ENCODE measurements around the gene EIF3B. TPM values are rescaled to one million over a fixed set of nuclear protein-coding genes. Genes with fewer than 3 reads are reported as not detected.

Gene EIF3B
- total RNA-seq, 1 experiment from 2014 or later, result 364 TPM

GRCh38 chr7:2403718-2404648 is 49.4 kb downstream of the EIF3B start:
- Histone ChIP-seq H3K4me1 (ENCODE audit: insufficient read depth, low read length, poor library complexity, severe bottlenecking) (peaks cover 20% of the 10 kb centered on the region), H3K36me3 (ENCODE audit: insufficient read depth, low read length, poor library complexity, severe bottlenecking) (no peaks in the 10 kb centered on the region), H3K4me3 (ENCODE audit: low read depth, low read length, poor library complexity, severe bottlenecking) (peak overlapping the region; percentile 95), H3K27ac (ENCODE audit: low read depth, low read length, poor library complexity, severe bottlenecking) (peak overlapping the region; percentile 76), H3K9me3 (ENCODE audit: low read depth, low read length, poor library complexity, severe bottlenecking) (no peaks in the 10 kb centered on the region), H3K27me3 (replicated peaks; ENCODE audit: insufficient read depth, low read depth, low read length, poor library complexity) (no peaks in the 10 kb centered on the region)
- no TSS peak for BruUV-seq (replicated peaks)
- CTCF ChIA-PET, result no interaction called here
- POLR2A ChIA-PET (ENCODE audit: low non-redundant PET), result no interaction called here
- intact Hi-C loops (cut with micrococcal nuclease; ENCODE audit: unreplicated experiment), result no loop called here
- TF ChIP-seq, protein P1, sequence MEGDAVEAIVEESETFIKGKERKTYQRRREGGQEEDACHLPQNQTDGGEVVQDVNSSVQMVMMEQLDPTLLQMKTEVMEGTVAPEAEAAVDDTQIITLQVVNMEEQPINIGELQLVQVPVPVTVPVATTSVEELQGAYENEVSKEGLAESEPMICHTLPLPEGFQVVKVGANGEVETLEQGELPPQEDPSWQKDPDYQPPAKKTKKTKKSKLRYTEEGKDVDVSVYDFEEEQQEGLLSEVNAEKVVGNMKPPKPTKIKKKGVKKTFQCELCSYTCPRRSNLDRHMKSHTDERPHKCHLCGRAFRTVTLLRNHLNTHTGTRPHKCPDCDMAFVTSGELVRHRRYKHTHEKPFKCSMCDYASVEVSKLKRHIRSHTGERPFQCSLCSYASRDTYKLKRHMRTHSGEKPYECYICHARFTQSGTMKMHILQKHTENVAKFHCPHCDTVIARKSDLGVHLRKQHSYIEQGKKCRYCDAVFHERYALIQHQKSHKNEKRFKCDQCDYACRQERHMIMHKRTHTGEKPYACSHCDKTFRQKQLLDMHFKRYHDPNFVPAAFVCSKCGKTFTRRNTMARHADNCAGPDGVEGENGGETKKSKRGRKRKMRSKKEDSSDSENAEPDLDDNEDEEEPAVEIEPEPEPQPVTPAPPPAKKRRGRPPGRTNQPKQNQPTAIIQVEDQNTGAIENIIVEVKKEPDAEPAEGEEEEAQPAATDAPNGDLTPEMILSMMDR (conservative IDR thresholded peaks at IDR 0.05; ENCODE audit: low read depth, low read length), result no peak
- no peak for TF ChIP-seq EZH2 (IDR thresholded peaks at IDR 0.05; ENCODE audit: borderline replicate concordance, low read depth, low read length, poor library complexity, severe bottlenecking)
- peak; percentile 41 for DNase-seq (ENCODE audit: low spot score)

- ChIA-PET POLR2A (ENCODE audit: low non-redundant PET) (no interaction called here), CTCF (no interaction called here)
- no TSS peak for BruUV-seq (replicated peaks)
These were observed 50.1 kb downstream of the EIF3B start for GRCh38 chr7:2404714-2405119.

GRCh38 chr7:2405201-2405600 is 50.6 kb downstream of the EIF3B start:
- H3K9me3 ChIP-seq (ENCODE audit: low read depth, low read length, poor library complexity, severe bottlenecking), result no peaks in the 10 kb centered on the region
- no peaks in the 10 kb centered on the region for H3K27me3 ChIP-seq (replicated peaks; ENCODE audit: insufficient read depth, low read depth, low read length, poor library complexity)
- H3K36me3 ChIP-seq (ENCODE audit: insufficient read depth, low read length, poor library complexity, severe bottlenecking), result no peaks in the 10 kb centered on the region
- H3K27ac ChIP-seq (ENCODE audit: low read depth, low read length, poor library complexity, severe bottlenecking), result no peak overlapping the region
- BruUV-seq (replicated peaks), result no TSS peak
- intact Hi-C loops (cut with micrococcal nuclease; ENCODE audit: unreplicated experiment), result no loop called here
- no peak overlapping the region for H3K4me3 ChIP-seq (ENCODE audit: low read depth, low read length, poor library complexity, severe bottlenecking)
- no peak for DNase-seq (ENCODE audit: low spot score)
- ChIA-PET POLR2A (ENCODE audit: low non-redundant PET) (no interaction called here), CTCF (no interaction called here)
- H3K4me1 ChIP-seq (ENCODE audit: insufficient read depth, low read length, poor library complexity, severe bottlenecking), result peaks cover 11% of the 10 kb centered on the region
- no peak for TF ChIP-seq EZH2 (IDR thresholded peaks at IDR 0.05; ENCODE audit: borderline replicate concordance, low read depth, low read length, poor library complexity, severe bottlenecking)
- TF ChIP-seq, protein P1 (conservative IDR thresholded peaks at IDR 0.05; ENCODE audit: low read depth, low read length), result no peak

More at GRCh38 chr7:2404714-2405119, 50.1 kb downstream of the EIF3B start:
- H3K27ac ChIP-seq (ENCODE audit: low read depth, low read length, poor library complexity, severe bottlenecking), result no peak overlapping the region
- no peaks in the 10 kb centered on the region for H3K36me3 ChIP-seq (ENCODE audit: insufficient read depth, low read length, poor library complexity, severe bottlenecking)
- intact Hi-C loops (cut with micrococcal nuclease; ENCODE audit: unreplicated experiment), result no loop called here
- peaks cover 15% of the 10 kb centered on the region for H3K4me1 ChIP-seq (ENCODE audit: insufficient read depth, low read length, poor library complexity, severe bottlenecking)
- peak overlapping the region; percentile 95 for H3K4me3 ChIP-seq (ENCODE audit: low read depth, low read length, poor library complexity, severe bottlenecking)
- H3K9me3 ChIP-seq (ENCODE audit: low read depth, low read length, poor library complexity, severe bottlenecking), result no peaks in the 10 kb centered on the region
- no peaks in the 10 kb centered on the region for H3K27me3 ChIP-seq (replicated peaks; ENCODE audit: insufficient read depth, low read depth, low read length, poor library complexity)
- TF ChIP-seq EZH2 (IDR thresholded peaks at IDR 0.05; ENCODE audit: borderline replicate concordance, low read depth, low read length, poor library complexity, severe bottlenecking), result no peak
- TF ChIP-seq, protein P1 (conservative IDR thresholded peaks at IDR 0.05; ENCODE audit: low read depth, low read length), result no peak
- no peak for DNase-seq (ENCODE audit: low spot score)
